Heart left ventricle (tissue), 16 donors: ENCODE measurements around the gene RALGPS1. TPM values are rescaled to one million over a fixed set of nuclear protein-coding genes. Genes with fewer than 3 reads are reported as not detected.

Source experiments
- ATAC-seq, 4 donors: fragments of 200-7000 bp; cut with Tn5 transposase; one replicate each; pipeline ENCODE4 v1.9.1; 2020 to 2022; ENCODE audit warnings: moderate library complexity in 4 of 4, mild to moderate bottlenecking in 3 of 4, moderate number of reproducible peaks in 1 of 4
- DNase-seq, 5 donors: peaks; one replicate each; pipeline ENCODE4 v3.0.0-alpha.2; 2020
- H3K27ac ChIP-seq, 12 donors: fragments of 200-600 bp; sonication (generic) in 4 of 12; one replicate each; pipeline versions ENCODE4 v1.5.0 to v1.8.0; 2016 to 2022; ENCODE audit warnings: mild to moderate bottlenecking in 2 of 12
- H3K27me3 ChIP-seq, 9 donors: fragments of 200-600 bp; sonication (generic) in 2 of 9; one replicate each; pipeline versions ENCODE4 v1.5.1 to v1.8.0; 2016 to 2022; ENCODE audit warnings: mild to moderate bottlenecking in 3 of 9
- H3K36me3 ChIP-seq, 9 donors: fragments of 200-600 bp; sonication (generic) in 2 of 9; one replicate each; pipeline versions ENCODE4 v1.5.0 to v1.8.0; 2018 to 2022; ENCODE audit warnings: mild to moderate bottlenecking in 2 of 9
- H3K4me1 ChIP-seq, 12 donors: fragments of 200-600 bp; sonication (generic) in 4 of 12; one replicate each; pipeline versions ENCODE4 v1.5.0 to v1.8.0; 2016 to 2022; ENCODE audit warnings: mild to moderate bottlenecking in 3 of 12
- H3K4me3 ChIP-seq, 12 donors: fragments of 200-600 bp; sonication (generic) in 4 of 12; one replicate each; pipeline versions ENCODE4 v1.5.0 to v1.8.0; 2017 to 2022; ENCODE audit warnings: mild to moderate bottlenecking in 9 of 12, moderate library complexity in 4 of 12
- H3K9me3 ChIP-seq, 12 donors: fragments of 200-600 bp; sonication (generic) in 4 of 12; one replicate each; pipeline versions ENCODE4 v1.5.0 to v1.8.0; 2016 to 2022; ENCODE audit warnings: mild to moderate bottlenecking in 1 of 12
- POLR2A ChIP-seq, 2 donors: fragments of 450-650 bp; IDR thresholded peaks; one replicate each; pipeline ENCODE4 v1.6.1; 2017; ENCODE audit warnings: antibody characterized with exemption in 2 of 2, mild to moderate bottlenecking in 2 of 2, moderate library complexity in 2 of 2
- whole genome bisulfite sequencing, 4 donors: extraction: QIAGEN DNeasy Blood & Tissue Kit in 2 of 4; methylation state at CpG; one replicate each; pipeline versions ENCODE4 v1.1.5 to v1.1.7; 2013 to 2018; 5-methylcytosine and 5-hydroxymethylcytosine counted together
- intact Hi-C, 10 donors: fragments of 100-400 bp; cut with DNase I; formaldehyde crosslinking; loops; one replicate each; pipeline versions ENCODE4 v1.11.1 to v1.14.2; 2022
- polyA plus RNA-seq, 2 donors: library from polyadenylated mRNA; stranded (reverse); fragments of 200-250 nt; gene quantifications; one replicate each; pipeline ENCODE4 v1.2.3, GENCODE V29; 2013
- total RNA-seq, 9 donors: library from RNA; depleted of rRNA in 2 of 9; stranded (reverse); fragments of >200 nt in 2 of 9; fragmentation: NEBNext Ultra II Directional in 3 of 9; extraction: Animal tissue kit (Norgen Biotek cat#: 25700) in 3 of 9; gene quantifications; one replicate each; pipeline versions ENCODE4 v1.1.0 to v1.2.4, GENCODE V29; 2016 to 2023
- TF ChIP-seq, protein P1 (sequence below), 12 donors: fragments of 200-600 bp; sonication (generic) in 4 of 12; IDR thresholded peaks; one replicate each; pipeline versions ENCODE4 v1.5.0 to v1.8.0; 2018 to 2022; ENCODE audit warnings: antibody characterized with exemption in 12 of 12, mild to moderate bottlenecking in 5 of 12
- donor health status: ischemic (EF 13 %, LVEDD 7.1; RV severe dilation, severe dysfunction).
- donor health status: healthy with polysubstance abuse.
- donor health status: DM: no; HTN: yes; CAD: no.
- donor health status: DM: no; HTN: no; CAD: no.
- donor health status: ischemic (EF 25% LVEDD 6.9; RV normal size, moderate dysfunction).
- donor health status: ischemic (EF 25% LVEDD 5.7; RV mildly dilated, moderate dysfunction).
- donor health status: healthy.
- donor health status: DM: yes; HTN: yes; CAD: no.
- donor health status: ischemic (EF 35%, LVEDD 5.7; RV mildly dilated, moderate dysfunction).
- donor health status: nonischemic (EF 11% LVEDD 7.7; RV severe dilation, severe dysfunction).
- donor health status: DM: yes; HTN: yes; CAD: no.
- donor health status: PGD.
- donor health status: ischemic (EF 29% LVEDD 5.4; RV normal size, mild dysfunction).
- donor health status: nonischemic (EF 23%, LVEDD 6.1; RV moderate dilation, normal function).

Gene RALGPS1
- total and polyA plus RNA-seq, 11 donors = 8.0 to 21.8 (median 14.4) TPM

DNA sequence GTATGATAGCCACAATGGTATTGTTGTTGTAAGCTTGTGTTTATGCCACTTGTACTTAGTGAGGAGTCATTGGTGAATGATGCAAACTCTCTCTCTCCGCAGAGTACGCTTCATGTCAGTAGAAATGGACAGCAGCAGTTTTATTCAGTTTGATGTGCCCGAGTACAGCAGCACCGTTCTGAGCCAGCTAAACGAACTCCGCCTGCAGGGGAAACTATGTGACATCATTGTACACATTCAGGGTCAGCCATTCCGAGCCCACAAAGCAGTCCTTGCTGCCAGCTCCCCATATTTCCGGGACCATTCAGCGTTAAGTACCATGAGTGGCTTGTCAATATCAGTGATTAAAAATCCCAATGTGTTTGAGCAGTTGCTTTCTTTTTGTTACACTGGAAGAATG is 35.3 kb upstream of the RALGPS1 start:
- ATAC-seq (no peak), DNase-seq (no peak)
- TF ChIP-seq, protein P1, sequence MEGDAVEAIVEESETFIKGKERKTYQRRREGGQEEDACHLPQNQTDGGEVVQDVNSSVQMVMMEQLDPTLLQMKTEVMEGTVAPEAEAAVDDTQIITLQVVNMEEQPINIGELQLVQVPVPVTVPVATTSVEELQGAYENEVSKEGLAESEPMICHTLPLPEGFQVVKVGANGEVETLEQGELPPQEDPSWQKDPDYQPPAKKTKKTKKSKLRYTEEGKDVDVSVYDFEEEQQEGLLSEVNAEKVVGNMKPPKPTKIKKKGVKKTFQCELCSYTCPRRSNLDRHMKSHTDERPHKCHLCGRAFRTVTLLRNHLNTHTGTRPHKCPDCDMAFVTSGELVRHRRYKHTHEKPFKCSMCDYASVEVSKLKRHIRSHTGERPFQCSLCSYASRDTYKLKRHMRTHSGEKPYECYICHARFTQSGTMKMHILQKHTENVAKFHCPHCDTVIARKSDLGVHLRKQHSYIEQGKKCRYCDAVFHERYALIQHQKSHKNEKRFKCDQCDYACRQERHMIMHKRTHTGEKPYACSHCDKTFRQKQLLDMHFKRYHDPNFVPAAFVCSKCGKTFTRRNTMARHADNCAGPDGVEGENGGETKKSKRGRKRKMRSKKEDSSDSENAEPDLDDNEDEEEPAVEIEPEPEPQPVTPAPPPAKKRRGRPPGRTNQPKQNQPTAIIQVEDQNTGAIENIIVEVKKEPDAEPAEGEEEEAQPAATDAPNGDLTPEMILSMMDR (IDR thresholded peaks at IDR 0.05) = no peak
- no peak for TF ChIP-seq POLR2A (IDR thresholded peaks at IDR 0.05)
- WGBS, 4 donors = 80 to 85% (median 84%) methylated on average over 9 of the region's 9 CpGs
- no peak overlapping the region for H3K27ac ChIP-seq
- no peaks in the 10 kb centered on the region for H3K27me3 ChIP-seq
- peaks cover 0 to 20% (median 6%) of the 10 kb centered on the region in 12 donors for H3K4me1 ChIP-seq
- no peak overlapping the region for H3K4me3 ChIP-seq
- no peaks in the 10 kb centered on the region for H3K9me3 ChIP-seq
- intact Hi-C loops = no loop called here
- H3K36me3 ChIP-seq = peaks cover 0 to 60% (median 38%) of the 10 kb centered on the region in 9 donors

DNA sequence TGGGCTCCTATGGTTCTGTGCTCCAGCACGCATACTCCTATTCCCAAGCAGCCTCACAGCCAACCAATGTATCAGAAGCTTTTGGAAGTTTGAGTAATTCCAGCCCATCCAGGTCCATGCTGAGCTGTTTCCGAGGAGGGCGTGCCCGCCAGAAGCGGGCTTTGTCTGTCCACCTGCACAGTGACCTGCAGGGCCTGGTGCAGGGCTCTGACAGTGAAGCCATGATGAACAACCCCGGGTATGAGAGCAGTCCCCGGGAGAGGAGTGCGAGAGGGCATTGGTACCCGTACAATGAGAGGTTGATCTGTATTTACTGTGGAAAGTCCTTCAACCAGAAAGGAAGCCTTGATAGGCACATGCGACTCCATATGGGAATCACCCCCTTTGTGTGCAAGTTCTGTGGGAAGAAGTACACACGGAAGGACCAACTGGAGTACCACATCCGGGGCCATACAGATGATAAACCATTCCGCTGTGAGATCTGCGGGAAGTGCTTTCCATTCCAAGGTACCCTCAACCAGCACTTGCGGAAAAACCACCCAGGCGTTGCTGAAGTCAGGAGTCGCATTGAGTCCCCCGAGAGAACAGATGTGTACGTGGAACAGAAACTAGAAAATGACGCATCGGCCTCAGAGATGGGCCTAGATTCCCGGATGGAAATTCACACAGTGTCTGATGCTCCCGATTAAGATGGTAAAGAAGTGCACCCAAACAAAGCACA is 34.2 kb upstream of the RALGPS1 start:
- no peaks in the 10 kb centered on the region for H3K9me3 ChIP-seq
- H3K27ac ChIP-seq = no peak overlapping the region
- 93 to 97% (median 95%) methylated on average over 23 of the region's 23 CpGs for WGBS, 4 donors
- peaks cover 0 to 60% (median 38%) of the 10 kb centered on the region in 9 donors for H3K36me3 ChIP-seq
- peaks cover 0 to 21% (median 9%) of the 10 kb centered on the region in 12 donors for H3K4me1 ChIP-seq
- peak in 1 of 4 donors; percentile 40 for ATAC-seq
- no peak for DNase-seq
- intact Hi-C loops = no loop called here
- no peaks in the 10 kb centered on the region for H3K27me3 ChIP-seq
- TF ChIP-seq POLR2A (IDR thresholded peaks at IDR 0.05) = no peak
- TF ChIP-seq, protein P1 (IDR thresholded peaks at IDR 0.05) = no peak
- no peak overlapping the region for H3K4me3 ChIP-seq

DNA sequence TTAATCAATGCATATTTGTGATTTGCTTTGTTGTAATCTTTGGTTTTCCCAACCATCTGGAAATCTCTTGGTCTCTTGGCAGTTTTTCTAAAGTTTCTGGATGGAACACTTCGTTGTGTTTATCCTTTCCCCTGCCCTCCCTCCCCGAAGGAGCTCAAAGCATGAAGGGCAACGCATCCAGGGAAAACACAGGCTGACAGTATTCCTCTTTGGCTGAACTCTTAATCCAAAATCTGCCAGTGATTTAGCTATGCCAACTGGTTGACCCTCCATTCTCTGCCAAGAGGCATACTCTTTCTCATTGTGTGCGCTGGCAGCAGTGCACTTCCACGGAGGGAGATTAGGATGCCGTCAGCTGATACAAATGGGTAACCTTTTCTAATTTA is 33.6 kb upstream of the RALGPS1 start:
- Histone ChIP-seq H3K9me3 (no peaks in the 10 kb centered on the region), H3K4me1 (peaks cover 0 to 24% (median 10%) of the 10 kb centered on the region in 12 donors), H3K4me3 (no peak overlapping the region), H3K27ac (no peak overlapping the region), H3K27me3 (no peaks in the 10 kb centered on the region), H3K36me3 (peaks cover 0 to 60% (median 38%) of the 10 kb centered on the region in 9 donors)
- 63 to 74% (median 67%) methylated on average over 6 of the region's 6 CpGs for whole genome bisulfite sequencing, 4 donors
- no peak for TF ChIP-seq POLR2A (IDR thresholded peaks at IDR 0.05)
- TF ChIP-seq, protein P1 (IDR thresholded peaks at IDR 0.05) = no peak
- DNase-seq = no peak
- ATAC-seq = peak; percentile 48 to 78 (median 68)
- intact Hi-C loops = no loop called here

DNA sequence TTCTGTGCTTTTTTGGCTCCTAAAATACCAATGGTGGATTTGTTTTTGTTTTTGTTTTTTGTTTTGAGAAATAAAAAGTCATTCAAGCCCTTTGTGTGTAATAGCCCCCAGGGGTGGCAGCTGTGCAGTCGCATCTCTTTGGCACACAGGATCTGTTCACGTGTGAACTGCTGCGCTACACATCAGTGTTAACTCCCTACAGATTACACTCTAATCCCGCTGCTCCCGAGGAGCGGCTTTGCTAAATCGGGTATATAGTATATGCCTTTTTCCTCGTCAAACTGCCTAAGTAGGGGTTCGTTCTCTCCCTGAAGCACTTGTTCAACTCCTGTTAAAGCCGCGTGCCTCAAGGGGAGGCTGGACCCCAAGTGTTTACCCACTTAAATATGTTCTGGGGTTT is 31.8 kb upstream of the RALGPS1 start:
- Histone ChIP-seq H3K9me3 (no peaks in the 10 kb centered on the region), H3K27ac (no peak overlapping the region), H3K4me1 (peaks cover 0 to 24% (median 10%) of the 10 kb centered on the region in 12 donors), H3K36me3 (peaks cover 0 to 60% (median 38%) of the 10 kb centered on the region in 9 donors), H3K27me3 (no peaks in the 10 kb centered on the region), H3K4me3 (no peak overlapping the region)
- no peak for ATAC-seq
- TF ChIP-seq, protein P1 (IDR thresholded peaks at IDR 0.05) = no peak
- TF ChIP-seq POLR2A (IDR thresholded peaks at IDR 0.05) = no peak
- intact Hi-C loops = no loop called here
- DNase-seq = no peak
- WGBS, 4 donors = 88 to 96% (median 95%) methylated on average over 11 of the region's 11 CpGs
